Mesothelial cell of epicardium (in vitro differentiated cells): Measurements from ENCODE around the gene VPS54. TPM values are rescaled to one million over a fixed set of nuclear protein-coding genes. Genes with fewer than 3 reads are reported as not detected.
"Not testable (repeated sequence)": the region's sequence is repeated elsewhere in the genome, so short reads cannot be mapped to it uniquely, and the experiment has no call there.

ENCODE experiments used
- DNase-seq, 2 experiments: peaks; one replicate each; pipeline ENCODE4 v3.0.0; 2021; ENCODE audit warnings: low spot score in 2 of 2; ENCODE audit not compliant: unreplicated experiment in 2 of 2
- H3K27ac Mint-ChIP-seq: 2 replicates; pipeline ENCODE4 v1.8.0; 2021; ENCODE audit warnings: mixed read lengths
- H3K27me3 Mint-ChIP-seq: 2 replicates; pipeline ENCODE4 v1.8.0; 2021; ENCODE audit warnings: low read depth, mixed read lengths
- H3K36me3 Mint-ChIP-seq: 2 replicates; pipeline ENCODE4 v1.8.0; 2021; ENCODE audit warnings: mixed read lengths
- H3K4me1 Mint-ChIP-seq: 2 replicates; pipeline ENCODE4 v1.8.0; 2021; ENCODE audit warnings: mixed read lengths
- H3K4me3 Mint-ChIP-seq: 2 replicates; pipeline ENCODE4 v1.8.0; 2021; ENCODE audit warnings: mild to moderate bottlenecking, moderate library complexity, mixed read lengths
- H3K9me3 Mint-ChIP-seq: 2 replicates; pipeline ENCODE4 v1.8.0; 2021; ENCODE audit warnings: mixed read lengths
- total RNA-seq: library from RNA; stranded (reverse); gene quantifications from 3 replicates; pipeline ENCODE4 v1.2.1, GENCODE V29; 2021
- TF ChIP-seq, protein P1 (sequence below): fragments of 200-600 bp; sonication (generic); IDR thresholded peaks from one replicate; pipeline ENCODE4 v1.5.0; 2021; ENCODE audit warnings: antibody characterized with exemption; ENCODE audit not compliant: unreplicated experiment

The VPS54 gene
- total RNA-seq, 1 donor from 2014 or later = 35.4 TPM

- H3K36me3 Mint-ChIP-seq = peaks cover 53% of the 10 kb centered on the region
- no peak overlapping the region for H3K4me3 Mint-ChIP-seq
- DNase-seq = no peak
- H3K27me3 Mint-ChIP-seq = no peaks in the 10 kb centered on the region
- H3K4me1 Mint-ChIP-seq = no peaks in the 10 kb centered on the region
- TF ChIP-seq, protein P1, sequence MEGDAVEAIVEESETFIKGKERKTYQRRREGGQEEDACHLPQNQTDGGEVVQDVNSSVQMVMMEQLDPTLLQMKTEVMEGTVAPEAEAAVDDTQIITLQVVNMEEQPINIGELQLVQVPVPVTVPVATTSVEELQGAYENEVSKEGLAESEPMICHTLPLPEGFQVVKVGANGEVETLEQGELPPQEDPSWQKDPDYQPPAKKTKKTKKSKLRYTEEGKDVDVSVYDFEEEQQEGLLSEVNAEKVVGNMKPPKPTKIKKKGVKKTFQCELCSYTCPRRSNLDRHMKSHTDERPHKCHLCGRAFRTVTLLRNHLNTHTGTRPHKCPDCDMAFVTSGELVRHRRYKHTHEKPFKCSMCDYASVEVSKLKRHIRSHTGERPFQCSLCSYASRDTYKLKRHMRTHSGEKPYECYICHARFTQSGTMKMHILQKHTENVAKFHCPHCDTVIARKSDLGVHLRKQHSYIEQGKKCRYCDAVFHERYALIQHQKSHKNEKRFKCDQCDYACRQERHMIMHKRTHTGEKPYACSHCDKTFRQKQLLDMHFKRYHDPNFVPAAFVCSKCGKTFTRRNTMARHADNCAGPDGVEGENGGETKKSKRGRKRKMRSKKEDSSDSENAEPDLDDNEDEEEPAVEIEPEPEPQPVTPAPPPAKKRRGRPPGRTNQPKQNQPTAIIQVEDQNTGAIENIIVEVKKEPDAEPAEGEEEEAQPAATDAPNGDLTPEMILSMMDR = no peak
- H3K27ac Mint-ChIP-seq = no peak overlapping the region
- H3K9me3 Mint-ChIP-seq = peaks cover 15% of the 10 kb centered on the region
These were observed 76.4 kb downstream of the VPS54 start for GRCh38 chr2:63942788-63943187.

DNA sequence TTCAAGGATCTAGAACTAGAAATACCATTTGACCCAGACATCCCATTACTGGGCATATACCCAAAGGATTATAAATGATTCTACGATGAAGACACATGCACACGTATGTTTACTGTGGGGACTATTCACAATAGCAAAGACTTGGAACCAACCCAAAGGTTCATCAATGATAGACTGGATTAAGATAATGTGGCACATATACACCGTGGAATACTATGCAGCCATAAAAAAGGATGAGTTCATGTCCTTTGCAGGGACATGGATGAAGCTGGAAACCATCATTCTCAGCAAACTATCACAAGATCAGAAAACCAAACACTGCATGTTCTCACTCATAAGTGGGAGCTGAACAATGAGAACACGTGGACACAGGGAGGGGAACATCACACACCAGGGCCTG, 87.1 kb downstream of the VPS54 start:
- not testable (repeated sequence) for H3K4me1 Mint-ChIP-seq, H3K4me3 Mint-ChIP-seq, H3K27ac Mint-ChIP-seq, DNase-seq, H3K27me3 Mint-ChIP-seq
- Mint-ChIP-seq H3K36me3 (peaks cover 76% of the 10 kb centered on the region), H3K9me3 (peaks cover 41% of the 10 kb centered on the region)

DNA sequence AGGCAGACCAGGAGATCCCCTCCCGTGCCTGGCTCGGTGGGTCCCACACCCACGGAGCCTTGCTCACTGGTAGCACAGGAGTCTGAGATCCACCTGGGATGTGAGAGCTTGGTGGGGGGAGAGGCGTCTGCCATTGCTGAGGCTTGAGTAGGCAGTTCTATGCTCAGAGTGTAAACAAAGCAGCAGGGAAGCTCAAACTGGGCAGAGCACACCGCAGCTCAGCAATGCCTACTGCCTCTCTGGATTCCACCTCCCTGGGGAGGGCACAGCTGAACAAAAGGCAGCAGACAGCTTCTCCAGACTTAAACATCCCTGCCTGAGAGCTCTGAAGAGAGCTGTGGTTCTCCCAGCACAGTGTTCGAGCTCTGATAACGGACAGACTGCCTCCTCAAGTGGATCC, 92.4 kb downstream of the VPS54 start:
- peaks cover 42% of the 10 kb centered on the region for H3K9me3 Mint-ChIP-seq
- TF ChIP-seq, protein P1 = no peak
- DNase-seq = no peak
- no peaks in the 10 kb centered on the region for H3K27me3 Mint-ChIP-seq
- no peak overlapping the region for H3K27ac Mint-ChIP-seq
- H3K4me1 Mint-ChIP-seq = no peaks in the 10 kb centered on the region
- no peak overlapping the region for H3K4me3 Mint-ChIP-seq
- H3K36me3 Mint-ChIP-seq = peaks cover 73% of the 10 kb centered on the region

- TF ChIP-seq, protein P1 = no peak
- peaks cover 4% of the 10 kb centered on the region for H3K9me3 Mint-ChIP-seq
- no peak overlapping the region for H3K27ac Mint-ChIP-seq
- no peaks in the 10 kb centered on the region for H3K27me3 Mint-ChIP-seq
- H3K36me3 Mint-ChIP-seq = peaks cover 55% of the 10 kb centered on the region
- no peak for DNase-seq
- H3K4me1 Mint-ChIP-seq = no peaks in the 10 kb centered on the region
- no peak overlapping the region for H3K4me3 Mint-ChIP-seq
These were observed 104.9 kb downstream of the VPS54 start for GRCh38 chr2:63914311-63914710.

DNA sequence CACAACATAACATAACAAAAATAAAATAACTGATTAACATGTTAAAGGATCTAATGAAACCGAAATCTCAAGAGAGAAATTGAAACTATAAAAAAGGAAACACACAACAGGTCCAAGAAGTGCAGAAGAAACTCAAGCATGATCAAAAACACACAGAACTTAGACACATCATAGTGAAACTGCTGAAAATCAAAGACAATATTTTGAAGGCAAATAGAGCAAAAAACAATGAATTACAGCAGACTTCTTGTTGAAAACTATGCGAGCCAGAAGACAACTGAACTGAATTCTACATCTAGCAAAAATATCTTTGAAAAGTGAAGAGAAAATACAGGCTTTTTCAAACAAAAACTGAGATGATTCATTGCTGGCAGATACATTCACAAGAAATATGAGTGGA, 116.2 kb downstream of the VPS54 start:
- Mint-ChIP-seq H3K4me1 (no peaks in the 10 kb centered on the region), H3K36me3 (peaks cover 79% of the 10 kb centered on the region)
- DNase-seq = no peak

DNA sequence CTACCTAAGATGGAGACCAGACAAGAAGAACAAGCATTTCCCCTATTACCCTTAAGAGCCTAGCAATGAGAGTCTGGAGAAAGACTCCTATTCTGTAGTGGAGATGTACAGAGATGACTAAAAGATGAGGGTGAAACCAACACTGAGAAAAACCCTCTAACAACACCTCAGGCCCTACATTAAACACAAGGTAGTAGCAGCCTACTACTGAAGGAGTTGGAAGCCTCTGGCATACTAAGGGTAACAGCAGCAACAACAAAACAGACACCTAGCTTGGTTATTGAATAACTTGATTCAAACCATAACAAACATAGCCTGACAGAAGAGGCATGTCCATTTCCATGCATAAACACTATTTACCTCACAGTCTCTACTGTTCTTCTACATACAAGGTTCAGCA, 117.1 kb downstream of the VPS54 start:
- Mint-ChIP-seq H3K36me3 (peaks cover 78% of the 10 kb centered on the region), H3K27ac (no peak overlapping the region), H3K27me3 (no peaks in the 10 kb centered on the region), H3K4me3 (no peak overlapping the region), H3K4me1 (no peaks in the 10 kb centered on the region), H3K9me3 (peaks cover 46% of the 10 kb centered on the region)
- TF ChIP-seq, protein P1 = no peak
- DNase-seq = no peak

More for the DNA sequence above, 116.2 kb downstream of the VPS54 start:
- H3K4me3 Mint-ChIP-seq = no peak overlapping the region
- no peaks in the 10 kb centered on the region for H3K27me3 Mint-ChIP-seq
- H3K27ac Mint-ChIP-seq = no peak overlapping the region
- peaks cover 52% of the 10 kb centered on the region for H3K9me3 Mint-ChIP-seq
- TF ChIP-seq, protein P1 = no peak
